Large intestine (tissue), 3 donors: ENCODE measurements around the gene TXNDC2. TPM values are rescaled to one million over a fixed set of nuclear protein-coding genes. Genes with fewer than 3 reads are reported as not detected.

Experiments
- DNase-seq, 2 donors: peaks; one replicate each; pipeline versions ENCODE4 v3.0.0 to v3.0.0-alpha.2; 2013
- H3K27ac ChIP-seq: one replicate; pipeline ENCODE4 v1.5.1; 2013; ENCODE audit warnings: low read length
- H3K27me3 ChIP-seq: 2 replicates; pipeline ENCODE4 v1.6.1; 2013; ENCODE audit warnings: low read length; ENCODE audit not compliant: control insufficient read depth, insufficient read depth
- H3K36me3 ChIP-seq: 2 replicates; pipeline ENCODE4 v1.6.1; 2013; ENCODE audit warnings: low read length; ENCODE audit not compliant: control insufficient read depth, insufficient read depth
- H3K4me1 ChIP-seq: one replicate; pipeline ENCODE4 v1.6.1; 2013; ENCODE audit warnings: low read length; ENCODE audit not compliant: control insufficient read depth, insufficient read depth
- H3K4me3 ChIP-seq: one replicate; pipeline ENCODE4 v1.5.1; 2013; ENCODE audit warnings: low read length
- H3K9me3 ChIP-seq: one replicate; pipeline ENCODE4 v1.6.1; 2013; ENCODE audit warnings: mild to moderate bottlenecking, low read depth, low read length, moderate library complexity; ENCODE audit not compliant: control insufficient read depth
- WGBS: methylation state at CpG from one replicate; pipeline ENCODE4 v1.1.5; 2013; ENCODE audit warnings: low lambda C conversion rate; ENCODE audit not compliant: insufficient coverage; 5-methylcytosine and 5-hydroxymethylcytosine counted together
- polyA plus RNA-seq: library from polyadenylated mRNA; unstranded; fragments of 120-200 nt; gene quantifications from one replicate; pipeline ENCODE4 v1.2.1, GENCODE V29; 2013

The TXNDC2 gene
- polyA plus RNA-seq, 1 donor, result 0.03 TPM

DNA sequence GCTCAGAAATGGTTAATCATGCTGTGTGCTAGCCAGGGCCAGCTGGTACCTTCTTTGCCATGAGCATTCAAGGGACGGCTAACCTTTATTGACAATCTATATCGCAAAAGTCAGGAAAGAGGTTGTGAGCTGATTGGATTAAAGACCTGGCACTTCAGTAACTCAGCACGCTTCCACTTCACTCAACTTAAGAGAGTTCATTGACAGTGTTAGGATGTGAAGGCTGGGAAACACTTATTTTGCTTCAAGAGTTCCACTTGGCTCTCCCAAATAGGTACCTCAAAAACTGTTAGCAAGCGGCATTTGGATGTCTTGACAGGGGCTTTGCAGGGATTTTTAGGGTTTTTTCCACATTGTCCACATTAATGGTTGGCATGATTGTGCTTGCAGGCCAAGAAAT lies 25.1 kb upstream of the TXNDC2 start:
- no CpG with 5 or more reads among the region's 4 CpGs for WGBS
- Histone ChIP-seq H3K27me3 (no peaks in the 10 kb centered on the region), H3K27ac (no peak overlapping the region), H3K36me3 (no peaks in the 10 kb centered on the region), H3K4me1 (no peaks in the 10 kb centered on the region), H3K9me3 (no peaks in the 10 kb centered on the region), H3K4me3 (no peak overlapping the region)
- no peak for DNase-seq

- no peaks in the 10 kb centered on the region for H3K27me3 ChIP-seq
- no peak for DNase-seq
Observed at GRCh38 chr18:9861157-9861556, 24.6 kb upstream of the TXNDC2 start.

DNA sequence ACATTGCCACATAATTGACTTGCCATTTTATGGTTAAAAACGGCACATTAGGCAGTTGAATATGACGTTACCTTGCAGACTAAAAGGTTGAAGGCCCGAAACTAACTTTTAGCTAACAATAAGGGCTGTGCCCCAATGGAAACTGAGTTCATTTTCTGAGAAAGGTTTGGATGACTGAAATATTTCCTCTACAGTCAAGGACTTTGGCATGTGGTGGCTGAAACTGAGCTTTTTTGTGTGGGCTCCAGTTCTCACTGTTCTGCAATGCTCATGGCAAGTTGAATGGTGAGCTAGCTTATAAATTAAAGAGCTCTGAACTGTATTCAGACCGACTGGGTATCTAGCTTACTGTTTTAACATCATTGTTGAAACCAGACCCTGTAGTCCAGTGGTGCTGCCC lies 23.8 kb upstream of the TXNDC2 start:
- DNase-seq, result no peak
- Histone ChIP-seq H3K9me3 (no peaks in the 10 kb centered on the region), H3K27ac (no peak overlapping the region), H3K27me3 (no peaks in the 10 kb centered on the region), H3K4me3 (no peak overlapping the region), H3K4me1 (no peaks in the 10 kb centered on the region), H3K36me3 (no peaks in the 10 kb centered on the region)
- no CpG with 5 or more reads among the region's 4 CpGs for WGBS

More at GRCh38 chr18:9861157-9861556, 24.6 kb upstream of the TXNDC2 start:
- Histone ChIP-seq H3K9me3 (no peaks in the 10 kb centered on the region), H3K4me3 (no peak overlapping the region), H3K4me1 (no peaks in the 10 kb centered on the region), H3K36me3 (no peaks in the 10 kb centered on the region), H3K27ac (no peak overlapping the region)

DNA sequence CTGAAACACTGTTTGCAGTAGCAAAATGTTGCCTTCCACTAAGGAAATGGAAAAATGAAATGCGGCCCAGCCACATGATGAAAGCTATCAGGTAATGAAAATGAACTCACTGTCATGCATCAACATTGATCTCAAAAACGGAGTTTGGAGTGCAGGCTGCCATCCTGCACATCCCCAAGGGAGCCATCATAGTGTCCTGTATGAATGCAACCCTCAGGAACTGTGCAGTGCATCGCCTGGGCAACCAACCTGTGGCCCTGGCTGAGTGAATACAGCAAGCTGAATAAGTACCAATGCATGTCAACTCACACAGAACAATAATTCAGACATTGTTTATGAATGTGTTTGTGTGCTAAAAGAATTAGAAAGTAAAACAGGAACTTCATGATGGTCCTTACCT lies 23.1 kb upstream of the TXNDC2 start:
- Histone ChIP-seq H3K27me3 (no peaks in the 10 kb centered on the region), H3K36me3 (no peaks in the 10 kb centered on the region), H3K4me1 (no peaks in the 10 kb centered on the region), H3K4me3 (no peak overlapping the region), H3K9me3 (no peaks in the 10 kb centered on the region), H3K27ac (no peak overlapping the region)
- 80% methylated on average over 1 of the region's 3 CpGs for WGBS
- no peak for DNase-seq

DNA sequence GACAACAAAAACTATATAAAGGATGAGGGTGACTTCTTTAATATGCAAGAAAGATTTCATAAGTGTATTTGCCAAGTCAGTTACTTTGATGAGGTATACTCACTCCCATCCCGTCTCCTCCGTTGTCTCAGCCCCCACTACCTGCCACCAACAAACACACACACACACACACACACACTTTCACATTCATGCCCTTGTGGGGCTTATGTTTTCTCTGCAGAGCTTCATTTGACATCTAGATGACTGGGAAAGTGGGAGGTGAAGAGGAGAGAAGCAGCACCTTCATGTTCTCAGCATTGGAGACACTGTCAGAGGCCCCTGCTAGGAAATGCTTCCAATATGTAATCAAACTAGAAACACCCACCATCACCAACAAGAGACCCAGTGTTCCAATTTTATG lies 22.5 kb upstream of the TXNDC2 start:
- Histone ChIP-seq H3K27ac (no peak overlapping the region), H3K4me1 (no peaks in the 10 kb centered on the region), H3K36me3 (no peaks in the 10 kb centered on the region), H3K27me3 (no peaks in the 10 kb centered on the region), H3K9me3 (no peaks in the 10 kb centered on the region), H3K4me3 (no peak overlapping the region)
- no peak for DNase-seq
- WGBS, result no CpG with 5 or more reads among the region's 2 CpGs

DNA sequence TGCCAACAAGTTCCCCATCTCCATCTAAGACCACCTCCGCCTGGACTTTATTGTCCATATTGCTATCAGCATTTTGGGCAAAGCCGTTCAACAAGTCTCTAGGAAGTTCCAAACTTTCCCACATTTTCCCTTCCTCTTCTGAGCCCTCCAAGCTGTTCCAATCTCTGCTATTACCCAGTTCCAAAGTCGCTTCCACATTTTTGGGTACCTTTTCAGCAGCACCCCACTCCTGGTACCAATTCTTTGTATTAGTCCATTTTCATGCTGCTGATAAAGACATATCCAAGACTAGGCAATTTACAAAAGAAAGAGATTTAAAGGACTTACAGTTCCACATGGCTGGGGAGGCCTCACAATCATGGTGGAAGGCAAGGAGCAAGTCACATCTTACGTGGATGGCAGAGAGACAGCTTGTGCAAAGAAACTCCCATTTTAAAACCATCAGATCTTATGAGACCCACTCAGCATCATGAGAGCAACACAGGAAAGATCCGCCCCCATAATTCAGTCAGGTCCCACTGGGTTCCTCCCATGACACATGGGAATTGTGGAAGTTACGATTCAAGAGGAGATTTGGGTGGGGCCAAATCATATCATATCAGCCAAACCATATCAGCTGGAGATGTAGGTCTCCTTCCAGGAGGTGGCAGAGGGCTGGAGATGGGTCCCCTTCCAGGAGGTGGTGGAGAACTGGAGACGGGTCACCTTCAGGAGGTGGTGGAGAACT lies 19.8 kb upstream of the TXNDC2 start:
- Histone ChIP-seq H3K4me3 (no peak overlapping the region), H3K36me3 (no peaks in the 10 kb centered on the region), H3K27ac (no peak overlapping the region), H3K9me3 (no peaks in the 10 kb centered on the region), H3K4me1 (peaks cover 22% of the 10 kb centered on the region), H3K27me3 (no peaks in the 10 kb centered on the region)
- 100% methylated on average over 1 of the region's 7 CpGs for WGBS
- DNase-seq, result no peak

- H3K27ac ChIP-seq, result no peak overlapping the region
- no peaks in the 10 kb centered on the region for H3K36me3 ChIP-seq
- no peaks in the 10 kb centered on the region for H3K27me3 ChIP-seq
- H3K9me3 ChIP-seq, result no peaks in the 10 kb centered on the region
- H3K4me1 ChIP-seq, result peaks cover 27% of the 10 kb centered on the region
- no peak overlapping the region for H3K4me3 ChIP-seq
- WGBS, result no CpG with 5 or more reads among the region's 3 CpGs
- no peak for DNase-seq
Observed at GRCh38 chr18:9866627-9867026, 19.1 kb upstream of the TXNDC2 start.

DNA sequence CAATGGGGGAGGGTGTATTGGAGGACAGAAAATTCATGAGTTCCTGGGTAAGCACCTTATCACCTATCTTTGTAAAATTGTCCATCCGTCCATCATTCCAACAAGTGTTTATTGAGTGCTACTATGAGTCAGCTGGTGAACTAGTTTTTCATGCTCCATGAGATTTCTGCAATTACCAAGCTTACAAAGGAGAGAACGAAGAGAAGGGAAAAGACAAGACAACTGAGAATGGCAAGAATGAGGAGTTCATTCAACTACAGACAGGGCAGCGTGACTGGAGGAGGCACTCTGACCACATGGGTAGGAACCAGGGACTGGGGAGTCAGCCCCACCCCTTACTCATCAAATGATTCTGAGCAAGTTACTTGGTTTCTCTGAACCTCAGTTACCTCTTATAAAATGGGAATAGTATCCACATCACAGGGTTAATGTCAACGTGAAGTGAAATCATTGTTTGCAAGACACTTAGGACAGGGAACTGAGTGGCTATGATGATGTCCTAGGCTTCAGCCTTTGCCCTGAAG lies 18.6 kb upstream of the TXNDC2 start:
- WGBS, result 67% methylated on average over 2 of the region's 4 CpGs
- no peak overlapping the region for H3K27ac ChIP-seq
- H3K9me3 ChIP-seq, result no peaks in the 10 kb centered on the region
- peaks cover 27% of the 10 kb centered on the region for H3K4me1 ChIP-seq
- no peak for DNase-seq
- no peaks in the 10 kb centered on the region for H3K36me3 ChIP-seq
- H3K27me3 ChIP-seq, result no peaks in the 10 kb centered on the region
- no peak overlapping the region for H3K4me3 ChIP-seq

- no CpG with 5 or more reads among the region's 6 CpGs for WGBS
- peak overlapping the region; percentile 83 for H3K27ac ChIP-seq
- no peaks in the 10 kb centered on the region for H3K36me3 ChIP-seq
- H3K4me1 ChIP-seq, result peaks cover 27% of the 10 kb centered on the region
- H3K9me3 ChIP-seq, result no peaks in the 10 kb centered on the region
- H3K27me3 ChIP-seq, result no peaks in the 10 kb centered on the region
- peak; percentile 79 to 93 for DNase-seq
- no peak overlapping the region for H3K4me3 ChIP-seq
Observed at GRCh38 chr18:9868857-9869714, 16.7 kb upstream of the TXNDC2 start.

DNA sequence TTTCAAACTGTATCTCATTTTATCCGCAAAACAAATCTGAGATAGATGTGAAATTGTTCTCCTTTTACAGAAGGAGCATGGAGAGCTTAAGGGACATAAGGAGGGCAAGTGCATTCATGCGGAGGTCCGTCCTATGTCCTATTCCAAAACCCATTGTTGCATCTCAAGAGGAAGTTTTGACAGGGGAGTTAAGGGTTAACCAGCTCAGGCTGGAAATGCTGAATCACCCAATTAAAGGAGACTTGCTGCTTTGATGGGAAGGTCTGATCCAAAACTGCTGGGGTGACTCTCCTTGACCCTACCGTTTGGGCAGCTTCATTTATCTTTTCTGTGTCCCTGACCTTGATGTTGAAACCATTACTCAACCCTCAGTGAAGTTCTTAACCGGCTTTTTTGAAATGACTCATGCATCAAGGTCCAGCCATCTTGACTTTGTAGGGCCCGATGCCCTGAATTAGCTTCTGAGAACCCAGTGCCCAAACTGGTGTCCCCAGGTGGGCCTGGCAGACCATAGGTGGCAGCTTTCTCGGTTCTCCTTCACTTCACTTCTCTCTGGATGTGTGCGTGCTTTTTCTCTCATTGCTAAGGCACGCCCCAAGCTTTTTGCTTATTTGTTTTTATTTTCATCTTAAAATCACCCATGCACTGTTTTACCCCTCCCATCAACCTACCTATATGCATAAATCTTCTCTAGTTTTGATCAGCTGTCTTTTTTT lies 15.9 kb upstream of the TXNDC2 start:
- no peaks in the 10 kb centered on the region for H3K9me3 ChIP-seq
- H3K27me3 ChIP-seq, result no peaks in the 10 kb centered on the region
- 41% methylated on average over 4 of the region's 9 CpGs for WGBS
- DNase-seq, result peak; percentile 74 to 87
- peak overlapping the region; percentile 83 for H3K27ac ChIP-seq
- no peaks in the 10 kb centered on the region for H3K36me3 ChIP-seq
- no peak overlapping the region for H3K4me3 ChIP-seq
- peaks cover 27% of the 10 kb centered on the region for H3K4me1 ChIP-seq
